NCI-H128 (cell line): ENCODE data around the gene SLIT3.
"Not testable (repeated sequence)": the region's sequence is repeated elsewhere in the genome, so short reads cannot be mapped to it uniquely, and the experiment has no call there.

Source experiments
- DNase-seq: peaks from one replicate; lab custom pipeline; 2025; ENCODE audit not compliant: unreplicated experiment; lab: John Stamatoyannopoulos, UW

SLIT3 gene

DNA sequence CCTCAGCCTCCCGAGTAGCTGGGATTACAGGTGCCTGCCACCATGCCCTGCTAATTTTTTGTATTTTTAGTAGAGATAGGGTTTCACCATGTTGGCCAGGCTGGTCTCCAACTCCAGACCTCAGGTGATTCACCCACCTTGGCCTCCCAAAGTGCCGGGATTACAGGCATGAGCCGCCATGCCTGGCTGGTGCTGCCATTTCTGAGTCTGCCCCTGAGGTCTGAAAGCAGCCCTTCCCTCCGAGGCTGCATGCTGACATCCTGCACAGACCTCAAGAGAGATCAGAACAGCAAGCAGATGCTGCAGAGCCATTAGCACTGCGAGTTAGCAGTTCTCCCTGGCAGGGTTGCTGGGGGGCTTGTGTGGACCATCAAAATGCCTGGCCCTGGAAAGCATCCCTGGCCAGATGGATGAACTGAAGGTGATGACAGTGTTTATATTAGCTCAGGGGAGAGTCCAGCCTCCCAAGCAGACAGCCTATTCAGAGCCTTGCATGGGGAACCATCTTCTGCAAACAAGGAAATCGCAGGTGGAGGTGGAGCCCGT lies 545.3 kb downstream of the SLIT3 start:
- no peak for DNase-seq

- DNase-seq, result no peak
Measured at GRCh38 chr5:168753691-168754254, 547.2 kb downstream of the SLIT3 start.

DNA sequence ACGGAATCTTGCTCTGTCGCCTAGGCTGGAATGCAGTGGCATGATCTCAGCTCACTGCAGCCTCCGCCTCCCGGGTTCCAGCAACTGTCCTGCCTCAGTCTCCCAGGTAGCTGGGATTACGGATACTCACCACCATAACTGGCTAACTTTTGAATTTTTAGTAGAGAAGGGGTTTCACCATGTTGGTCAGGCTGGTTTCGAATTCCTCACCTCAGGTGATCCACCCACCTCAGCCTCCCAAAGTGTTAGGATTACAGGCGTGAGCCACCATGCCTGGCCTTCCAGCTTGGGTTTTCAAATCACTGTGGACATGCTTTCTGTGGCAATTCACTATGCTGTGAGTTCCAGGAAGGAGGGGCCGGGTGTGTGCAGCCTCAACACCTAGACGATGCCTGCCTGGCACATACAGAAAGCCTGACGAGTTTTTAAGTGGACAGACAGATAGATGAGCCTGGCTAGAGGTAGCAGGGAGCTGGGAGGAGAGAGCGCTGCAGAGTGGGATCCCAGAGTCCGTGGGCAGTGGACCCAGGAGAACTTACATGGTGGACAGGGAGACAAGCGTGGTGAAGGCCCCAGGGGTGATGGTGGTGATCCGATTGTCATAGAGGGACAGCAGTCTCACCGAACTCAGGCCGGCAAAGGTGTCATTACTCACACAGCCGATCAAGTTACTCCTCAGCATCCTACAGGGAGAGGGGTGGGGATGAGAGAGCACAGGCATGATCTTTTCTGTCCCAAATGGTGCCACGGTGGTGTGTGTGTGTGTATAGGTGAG lies 548.3 kb downstream of the SLIT3 start:
- no peak for DNase-seq

DNA sequence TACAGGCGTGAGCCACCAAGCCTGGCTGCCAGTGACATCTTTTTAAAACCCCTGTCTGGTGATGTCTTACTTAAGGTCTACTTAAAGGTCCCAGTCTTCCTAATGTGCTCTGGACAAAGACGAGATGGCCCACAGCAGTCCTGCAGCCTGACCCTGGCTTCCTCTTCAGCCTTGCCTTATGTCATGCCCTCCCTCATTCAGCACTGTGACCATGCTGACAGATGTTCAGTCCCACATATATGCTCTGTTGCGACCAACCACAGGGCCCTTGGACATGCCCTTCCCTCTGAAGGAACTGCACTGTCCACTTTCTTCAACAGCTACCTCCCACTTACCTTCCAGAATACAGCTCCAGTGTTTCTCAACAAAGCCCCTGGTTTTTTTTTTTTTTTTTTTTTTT lies 548.9 kb downstream of the SLIT3 start:
- no peak for DNase-seq

DNA sequence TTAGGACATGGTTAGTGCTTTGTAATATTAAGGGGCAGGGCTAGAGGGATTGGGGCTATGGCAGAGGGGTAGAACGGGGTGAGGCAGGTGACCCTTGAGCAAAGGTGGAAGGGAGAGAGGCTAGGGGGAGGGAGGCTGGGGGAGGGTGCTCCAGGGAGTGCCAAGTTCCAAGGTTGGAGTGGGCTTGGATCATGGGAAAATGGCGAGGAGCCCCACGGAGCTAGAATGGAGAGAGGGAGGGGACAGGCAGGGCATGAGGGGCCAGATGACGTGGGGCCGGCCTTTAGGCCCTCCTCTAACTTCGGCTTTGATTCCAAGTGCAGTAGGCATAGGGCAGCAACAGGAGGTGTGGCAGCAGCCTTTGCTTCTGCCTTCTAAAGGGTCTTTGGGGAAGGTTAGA lies 550.0 kb downstream of the SLIT3 start:
- DNase-seq, result no peak

DNA sequence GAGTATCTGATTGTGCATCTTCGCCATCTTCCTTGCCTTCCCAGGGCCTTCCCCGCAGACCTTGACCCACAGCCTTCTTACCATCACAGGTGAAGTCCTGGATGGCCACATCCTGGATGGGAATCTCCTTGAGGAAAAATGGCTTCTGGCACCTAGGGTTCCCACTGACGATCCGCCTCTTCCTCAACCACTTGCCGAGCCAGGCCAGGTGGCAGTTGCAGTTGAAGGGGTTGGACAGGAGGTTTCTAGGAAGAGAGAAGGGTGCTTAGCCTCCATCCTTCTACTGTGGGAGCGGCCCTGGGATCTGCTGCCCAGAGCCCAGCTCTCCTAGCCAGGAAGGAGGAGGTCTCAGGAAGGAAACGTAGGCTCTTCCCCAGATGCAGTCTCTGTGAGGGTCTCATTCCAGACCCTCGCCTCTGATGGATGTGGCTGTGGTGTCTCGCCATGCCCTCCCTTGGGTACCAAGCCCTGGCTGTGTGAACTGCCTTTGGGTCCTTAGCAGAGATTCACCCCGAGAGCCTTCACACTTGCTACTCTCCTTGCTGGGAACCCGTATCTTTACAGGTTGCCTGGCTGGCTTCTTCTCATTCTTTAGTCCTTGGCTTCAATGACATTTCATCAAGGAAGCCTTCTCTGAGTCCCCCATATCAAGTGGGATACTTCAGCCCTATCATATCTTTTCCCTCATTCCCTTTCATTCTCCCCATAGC lies 551.4 kb downstream of the SLIT3 start:
- no peak for DNase-seq

DNA sequence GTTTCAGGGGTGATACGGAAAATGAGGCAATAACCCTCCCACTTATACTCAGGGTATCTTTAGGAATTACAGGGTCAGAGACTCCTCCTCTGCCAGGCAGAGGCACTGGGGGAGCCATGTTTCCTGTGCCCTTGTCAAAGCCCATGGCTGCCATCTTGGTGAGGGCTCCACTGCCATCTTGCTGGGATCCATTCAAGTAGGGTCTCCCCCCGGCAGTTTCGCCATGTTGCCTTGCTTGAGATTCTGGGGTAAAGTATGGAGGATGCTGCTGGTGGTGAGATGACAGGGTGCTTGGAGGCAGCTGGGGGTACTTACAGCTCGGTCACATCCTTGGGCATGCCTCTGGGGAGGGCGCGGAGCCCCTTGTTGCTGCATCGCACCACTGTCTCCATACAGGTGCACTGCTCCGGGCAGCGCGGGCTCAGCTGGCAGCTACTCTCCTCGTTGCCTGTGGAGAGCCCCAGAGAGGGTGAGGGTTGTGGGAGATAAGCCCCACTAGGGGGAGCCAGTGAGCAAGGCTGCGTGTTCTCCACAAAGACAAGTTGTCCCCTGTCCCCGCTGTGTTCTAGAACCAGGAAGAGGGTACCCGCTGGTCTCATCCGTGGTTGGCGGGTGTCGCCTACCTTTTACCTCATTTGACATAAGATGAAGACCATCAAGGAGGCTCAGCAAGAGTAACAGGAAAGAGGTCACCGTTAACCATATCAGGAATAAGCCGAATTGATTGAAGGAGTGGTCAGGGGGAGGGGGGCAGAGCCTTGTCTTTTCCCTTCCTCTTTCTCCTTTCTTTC lies 552.8 kb downstream of the SLIT3 start:
- no peak for DNase-seq

DNA sequence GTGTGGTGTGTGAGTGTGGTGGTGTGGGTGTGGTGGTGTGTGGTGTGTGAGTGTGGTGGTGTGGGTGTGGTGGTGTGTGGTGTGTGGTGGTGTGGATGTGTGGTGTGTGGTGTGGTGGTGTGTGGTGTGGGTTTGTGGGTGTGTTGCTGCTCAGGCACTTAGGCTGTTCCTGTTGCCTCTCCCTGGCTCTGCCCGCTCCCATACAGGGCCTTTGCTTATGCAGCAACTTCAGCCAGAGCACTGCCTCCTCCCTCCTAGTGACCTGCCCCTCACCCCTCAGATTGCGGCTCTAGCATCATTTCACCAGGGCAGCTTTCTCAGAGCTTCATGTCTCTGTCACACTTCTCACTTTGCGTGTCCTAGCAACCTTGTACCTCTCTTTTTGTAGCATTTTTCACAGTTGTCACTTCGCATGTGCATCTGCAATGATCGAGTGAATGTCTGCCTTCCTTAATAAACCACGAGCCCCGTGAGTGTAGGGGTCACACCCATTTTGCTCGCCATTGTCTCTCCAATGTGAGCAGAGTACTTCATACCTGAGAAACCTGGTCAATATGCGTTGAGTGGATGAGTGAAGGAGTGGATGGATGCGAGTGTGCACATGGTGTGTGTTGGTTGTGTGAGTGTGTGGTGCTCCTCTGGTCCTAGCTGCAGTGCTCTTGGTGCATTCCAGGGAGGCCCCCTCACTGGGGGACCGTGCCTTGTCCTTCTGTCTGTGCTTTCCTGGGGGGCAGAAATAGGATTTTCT lies 553.9 kb downstream of the SLIT3 start:
- no peak for DNase-seq

DNA sequence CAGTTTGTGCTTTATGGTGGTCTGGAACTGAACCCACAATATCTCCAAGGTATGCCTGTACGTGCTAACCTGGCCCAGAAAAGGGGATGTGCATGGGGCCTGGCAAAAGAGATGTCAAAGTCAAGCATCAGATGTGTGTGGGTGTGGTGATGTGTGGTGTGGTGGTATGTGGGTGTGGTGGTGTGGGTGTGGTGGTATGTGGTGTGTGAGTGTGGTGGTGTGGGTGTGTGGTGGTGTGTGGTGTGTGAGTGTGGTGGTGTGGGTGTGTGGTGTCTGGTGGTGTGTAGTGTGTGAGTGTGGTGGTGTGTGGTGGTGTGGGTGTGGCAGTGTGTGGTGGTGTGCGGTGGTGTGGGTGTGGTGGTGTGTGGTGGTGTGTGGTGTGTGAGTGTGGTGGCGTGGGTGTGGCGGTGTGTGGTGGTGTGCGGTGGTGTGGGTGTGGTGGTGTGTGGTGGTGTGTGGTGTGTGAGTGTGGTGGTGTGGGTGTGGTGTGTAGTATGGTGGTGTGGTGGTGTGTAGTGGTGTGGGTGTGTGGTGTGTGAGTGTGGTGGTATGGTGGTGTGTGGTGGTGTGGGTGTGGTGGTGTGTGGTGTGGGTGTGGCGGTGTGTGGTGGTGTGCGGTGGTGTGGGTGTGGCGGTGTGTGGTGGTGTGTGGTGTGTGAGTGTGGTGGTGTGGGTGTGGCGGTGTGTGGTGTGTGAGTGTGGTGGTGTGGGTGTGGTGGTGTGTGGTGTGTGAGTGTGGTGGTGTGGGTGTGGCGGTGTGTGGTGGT lies 554.6 kb downstream of the SLIT3 start:
- DNase-seq, result not testable (repeated sequence)

- DNase-seq, result no peak
Measured at GRCh38 chr5:168743617-168744016, 557.3 kb downstream of the SLIT3 start.

DNA sequence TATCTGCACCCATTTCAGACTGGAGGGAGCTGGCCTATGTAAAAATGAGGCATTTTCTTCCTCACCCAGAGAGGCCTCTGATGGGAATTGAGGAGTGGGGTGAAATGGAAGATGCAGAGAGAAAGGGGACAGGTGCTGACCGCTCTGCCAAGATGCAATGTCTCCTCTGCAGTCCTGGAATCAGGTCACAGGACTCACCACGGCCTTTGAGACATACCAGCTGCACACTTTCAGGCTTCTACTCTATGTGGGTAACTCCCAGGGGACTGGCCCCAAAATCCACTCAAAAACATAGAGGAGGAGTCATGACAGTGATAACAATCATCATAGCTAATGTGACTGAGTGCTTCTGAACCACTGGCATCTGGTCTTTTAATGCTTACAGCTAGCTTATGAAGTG lies 558.6 kb downstream of the SLIT3 start:
- not testable (repeated sequence) for DNase-seq

- DNase-seq, result no peak
Measured at GRCh38 chr5:168740811-168741213, 560.1 kb downstream of the SLIT3 start.

DNA sequence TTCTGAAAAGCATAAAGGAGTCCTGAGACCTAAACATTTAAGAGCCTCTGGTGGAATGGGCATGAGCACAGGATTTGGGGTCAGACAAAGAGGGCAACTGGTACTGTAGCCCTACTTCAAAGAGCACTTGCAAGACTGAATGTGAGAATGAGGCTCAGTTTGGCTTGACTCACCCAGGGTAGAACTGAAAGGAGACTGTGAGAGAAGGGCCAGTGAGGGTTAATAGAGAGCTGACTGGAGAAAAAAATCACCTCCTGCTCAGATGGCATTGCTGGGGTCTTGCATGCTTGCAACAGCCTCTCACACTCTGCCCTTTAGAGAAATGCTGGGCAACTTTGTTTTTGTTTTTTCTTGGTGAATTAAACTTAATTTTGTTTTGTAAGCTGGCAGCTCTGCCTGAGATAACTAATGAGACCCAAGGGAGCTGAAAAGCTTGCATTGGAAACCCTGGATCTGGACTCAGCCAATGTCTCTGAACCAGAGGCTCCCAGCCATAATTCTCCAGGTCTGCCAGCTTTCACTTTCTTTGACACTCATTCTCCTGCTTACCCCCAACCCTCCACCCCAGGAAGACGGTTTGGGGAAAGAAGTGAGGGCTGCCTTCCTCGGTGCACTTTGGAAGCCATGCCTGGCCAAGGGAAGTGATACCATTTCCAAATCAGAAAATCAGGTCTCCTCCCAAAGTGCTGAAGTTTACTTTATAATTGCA lies 560.7 kb downstream of the SLIT3 start:
- DNase-seq, result no peak

- DNase-seq, result no peak
Measured at GRCh38 chr5:168737066-168737465, 563.9 kb downstream of the SLIT3 start.

GRCh38 chr5:168736281-168736831 lies 564.6 kb downstream of the SLIT3 start:
- DNase-seq, result no peak

DNA sequence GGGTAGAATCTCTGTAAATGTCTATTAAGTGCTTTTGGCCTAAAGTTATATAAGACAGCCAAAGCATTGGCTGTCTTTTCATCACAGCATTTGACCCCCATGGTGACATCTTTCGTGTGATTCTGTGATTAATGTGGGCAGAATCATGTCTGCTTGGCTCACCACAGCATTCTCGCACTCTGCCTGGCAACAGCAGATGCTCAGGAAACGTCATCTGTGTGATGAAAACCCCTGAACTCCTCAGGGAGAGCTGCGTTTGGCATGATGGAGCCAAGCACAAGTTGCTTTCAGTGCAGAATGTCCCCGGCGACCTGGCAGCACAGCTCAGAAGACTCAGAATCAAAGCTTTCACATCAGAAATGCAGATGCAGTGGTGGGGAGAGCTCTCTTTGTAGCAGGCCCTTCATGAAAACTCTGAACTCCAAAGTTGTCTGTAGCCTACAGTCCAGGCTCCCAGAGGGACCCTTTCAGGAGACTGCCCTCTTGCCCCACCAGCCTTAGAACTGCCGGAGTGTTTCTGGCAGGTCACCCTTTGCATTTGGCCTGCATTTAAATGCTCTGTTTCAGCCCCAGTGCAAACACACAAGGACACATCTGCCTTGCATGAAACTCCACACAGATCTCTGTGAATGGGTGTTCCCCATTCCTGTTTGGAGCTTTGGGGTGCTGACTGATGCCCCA lies 566.2 kb downstream of the SLIT3 start:
- no peak for DNase-seq

GRCh38 chr5:168734119-168734518 lies 566.8 kb downstream of the SLIT3 start:
- DNase-seq, result no peak

DNA sequence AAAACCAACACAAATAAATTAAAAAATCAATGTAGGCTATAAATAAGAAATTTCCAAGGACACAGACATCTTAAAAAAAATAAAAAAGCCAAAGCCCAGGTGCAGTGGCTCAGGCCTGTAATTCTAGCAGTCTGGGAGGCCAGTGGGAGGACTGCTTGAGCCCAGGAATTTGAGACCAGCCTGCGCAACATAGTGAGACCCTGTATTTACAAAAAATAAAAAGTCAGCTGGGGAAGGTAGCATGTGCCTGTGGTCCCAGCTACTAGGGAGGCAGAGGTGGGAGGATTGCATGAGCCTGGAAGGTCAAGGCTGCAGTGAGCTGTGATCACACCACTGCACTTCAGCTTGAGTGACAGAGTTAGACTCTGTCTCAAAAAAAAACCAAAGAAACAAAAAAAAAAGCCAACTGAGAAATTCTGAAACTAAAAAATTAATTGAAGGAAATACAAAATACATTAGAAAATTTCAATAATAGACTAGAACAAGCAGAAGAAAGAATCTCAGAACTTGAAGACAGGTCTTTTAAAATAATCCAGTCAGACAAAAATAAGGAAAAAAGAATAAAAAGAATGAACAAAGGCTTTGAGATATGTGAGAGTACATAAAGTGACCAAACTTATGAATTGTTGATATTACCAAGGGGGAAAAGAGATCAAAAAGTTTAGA lies 572.3 kb downstream of the SLIT3 start:
- no peak for DNase-seq
